DOHH2 (cell line): ENCODE data around the gene TANC2.

Experiments
- H3F3A ChIP-seq: fragments of 200-600 bp; sonication (generic), shearing (Covaris generic); 2 replicates; pipeline ENCODE4 v1.6.0; 2016; ENCODE audit warnings: antibody characterized with exemption, mild to moderate bottlenecking; ENCODE audit not compliant: control insufficient read depth, insufficient read depth
- H3K27ac ChIP-seq: fragments of 200-600 bp; sonication (generic); 2 replicates; pipeline ENCODE4 v1.5.1; 2014; ENCODE audit warnings: low read depth, mild to moderate bottlenecking, low read length, moderate library complexity
- H3K27me3 ChIP-seq: fragments of 200-600 bp; sonication (generic); 2 replicates; pipeline ENCODE4 v1.6.1; 2014; ENCODE audit warnings: mild to moderate bottlenecking, low read length, mixed read lengths; ENCODE audit not compliant: control insufficient read depth
- H3K36me3 ChIP-seq: fragments of 200-600 bp; sonication (generic); 2 replicates; pipeline ENCODE4 v1.6.1; 2014; ENCODE audit warnings: mild to moderate bottlenecking, low read length, moderate library complexity, mixed read lengths; ENCODE audit not compliant: control insufficient read depth
- H3K4me1 ChIP-seq: fragments of 200-600 bp; sonication (generic); 2 replicates; pipeline ENCODE4 v1.6.1; 2014; ENCODE audit warnings: mild to moderate bottlenecking, low read length, mixed read lengths; ENCODE audit not compliant: control insufficient read depth
- H3K4me2 ChIP-seq: fragments of 200-600 bp; sonication (generic); 2 replicates; pipeline ENCODE4 v1.6.0; 2014; ENCODE audit warnings: mild to moderate bottlenecking, low read length, moderate library complexity
- H3K4me3 ChIP-seq: fragments of 200-600 bp; sonication (generic); 2 replicates; pipeline ENCODE4 v1.5.1; 2014; ENCODE audit warnings: mild to moderate bottlenecking, low read length, mixed read lengths
- H3K79me2 ChIP-seq: fragments of 200-600 bp; sonication (generic); 2 replicates; pipeline ENCODE4 v1.6.1; 2014; ENCODE audit warnings: mild to moderate bottlenecking, low read length, mixed read lengths; ENCODE audit not compliant: control insufficient read depth
- H3K9me2 ChIP-seq: fragments of 200-600 bp; sonication (generic); replicated peaks from 2 replicates; pipeline ENCODE4 v1.6.1; 2014; ENCODE audit warnings: mild to moderate bottlenecking, low read length, mixed read lengths; ENCODE audit not compliant: control insufficient read depth
- H3K9me3 ChIP-seq: fragments of 200-600 bp; sonication (generic); 2 replicates; pipeline ENCODE4 v1.6.1; 2014; ENCODE audit warnings: antibody characterized with exemption, low read length, mixed read lengths; ENCODE audit not compliant: control insufficient read depth, insufficient read depth
- H4K20me1 ChIP-seq: fragments of 200-600 bp; sonication (generic); 2 replicates; pipeline ENCODE4 v1.6.0; 2014; ENCODE audit warnings: low read depth, mild to moderate bottlenecking, antibody characterized with exemption, low read length, moderate library complexity; ENCODE audit not compliant: control insufficient read depth, insufficient read depth
- CTCF ChIP-seq: fragments of 200-600 bp; sonication (generic); IDR thresholded peaks from one replicate; pipeline ENCODE4 v1.5.1; 2014; ENCODE audit warnings: antibody characterized with exemption, mild to moderate bottlenecking, low read depth, low read length; ENCODE audit not compliant: poor library complexity, severe bottlenecking
- EZH2phosphoT487 ChIP-seq: fragments of 200-600 bp; sonication (generic); IDR thresholded peaks from 2 replicates; pipeline ENCODE4 v1.6.1; 2017; ENCODE audit warnings: borderline replicate concordance, mild to moderate bottlenecking, antibody characterized with exemption, low read length, moderate library complexity, mixed read lengths

TANC2 gene

GRCh38 chr17:62949036-62949435 lies 17.0 kb upstream of the TANC2 start:
- Histone ChIP-seq H3F3A (no peaks in the 10 kb centered on the region), H3K79me2 (no peaks in the 10 kb centered on the region), H3K4me3 (no peak overlapping the region), H3K27me3 (peaks cover 3% of the 10 kb centered on the region; the same call in 1 of the 2 replicates), H3K27ac (no peak overlapping the region), H3K4me1 (no peaks in the 10 kb centered on the region), H3K4me2 (no peak overlapping the region), H3K9me3 (no peaks in the 10 kb centered on the region), H3K36me3 (no peaks in the 10 kb centered on the region), H3K9me2 (no peaks in the 10 kb centered on the region), H4K20me1 (no peaks in the 10 kb centered on the region)
- TF ChIP-seq CTCF: no peak
- no peak for TF ChIP-seq EZH2phosphoT487

- Histone ChIP-seq H3K4me3 (no peak overlapping the region), H3K9me2 (no peaks in the 10 kb centered on the region), H3K27ac (no peak overlapping the region), H3F3A (no peaks in the 10 kb centered on the region), H3K9me3 (no peaks in the 10 kb centered on the region), H3K36me3 (no peaks in the 10 kb centered on the region), H3K4me2 (no peak overlapping the region), H3K79me2 (no peaks in the 10 kb centered on the region), H3K4me1 (no peaks in the 10 kb centered on the region), H3K27me3 (peaks cover 2% of the 10 kb centered on the region; the same call in 1 of the 2 replicates), H4K20me1 (no peaks in the 10 kb centered on the region)
- TF ChIP-seq CTCF (no peak), EZH2phosphoT487 (no peak)
Observed at GRCh38 chr17:62950067-62950466, 16.0 kb upstream of the TANC2 start.

GRCh38 chr17:62955841-62956352 lies 10.1 kb upstream of the TANC2 start:
- Histone ChIP-seq H3K9me3 (no peaks in the 10 kb centered on the region), H3K4me3 (no peak overlapping the region), H3K4me1 (no peaks in the 10 kb centered on the region), H4K20me1 (no peaks in the 10 kb centered on the region), H3K27me3 (peaks cover 12% of the 10 kb centered on the region), H3K79me2 (no peaks in the 10 kb centered on the region), H3K9me2 (no peaks in the 10 kb centered on the region), H3F3A (no peaks in the 10 kb centered on the region), H3K4me2 (no peak overlapping the region), H3K27ac (no peak overlapping the region), H3K36me3 (no peaks in the 10 kb centered on the region)
- TF ChIP-seq EZH2phosphoT487 (no peak), CTCF (no peak)
